Ovary (tissue), 9 donors: ENCODE measurements around the gene RUFY3. TPM values are rescaled to one million over a fixed set of nuclear protein-coding genes. Genes with fewer than 3 reads are reported as not detected.
A peak's percentile ranks its signal among the peaks of the same experiment; 100 is the strongest.
"Not testable (repeated sequence)": the region's sequence is repeated elsewhere in the genome, so short reads cannot be mapped to it uniquely, and the experiment has no call there.

Experiments
- DNase-seq, 5 donors: peaks; one replicate each; pipeline ENCODE4 v3.0.0-alpha.2; 2019 to 2020
- H3K27ac ChIP-seq, 2 donors: fragments of 200-600 bp; one replicate each; pipeline versions ENCODE4 v1.5.1 to v1.8.0; 2019 to 2022
- H3K27me3 ChIP-seq: fragments of 200-600 bp; one replicate; pipeline ENCODE4 v1.8.0; 2022
- H3K36me3 ChIP-seq: fragments of 200-600 bp; sonication (generic); one replicate; pipeline ENCODE4 v1.5.1; 2019
- H3K4me1 ChIP-seq: one replicate; pipeline ENCODE4 v1.8.1; 2013; ENCODE audit warnings: mild to moderate bottlenecking, moderate library complexity; ENCODE audit not compliant: insufficient read depth
- H3K4me3 ChIP-seq: fragments of 200-600 bp; sonication (generic); one replicate; pipeline ENCODE4 v1.5.1; 2017
- H3K9me3 ChIP-seq, 2 donors: fragments of 200-600 bp in 1 of 2; sonication (generic) in 1 of 2; one replicate each; pipeline versions ENCODE4 v1.5.1 to v1.8.1; 2013 to 2019; ENCODE audit warnings: mild to moderate bottlenecking in 1 of 2, moderate library complexity in 1 of 2
- EP300 ChIP-seq: sonication (generic); formaldehyde crosslinking; IDR thresholded peaks from one replicate; pipeline ENCODE4 v1.6.1; 2017; ENCODE audit warnings: antibody characterized with exemption
- POLR2A ChIP-seq: fragments of 450-650 bp; IDR thresholded peaks from one replicate; pipeline ENCODE4 v1.6.1; 2017; ENCODE audit warnings: antibody characterized with exemption, mild to moderate bottlenecking, moderate library complexity
- WGBS, 3 donors: extraction: QIAGEN DNeasy Blood & Tissue Kit in 1 of 3; methylation state at CpG; one replicate each; pipeline versions ENCODE4 v1.1.5 to v1.1.7; 2013 to 2017; 5-methylcytosine and 5-hydroxymethylcytosine counted together
- intact Hi-C, 4 donors: fragments of 100-400 bp; cut with DNase I; formaldehyde crosslinking; loops; one replicate each; pipeline versions ENCODE4 v1.11.0 to v1.15.1; 2022 to 2023
- polyA plus RNA-seq, 2 donors: library from polyadenylated mRNA; stranded (reverse); fragments of 200-250 nt in 1 of 2; fragments of 350-450 nt in 1 of 2; fragmentation: Illumina TruSeq in 1 of 2; extraction: RNeasy Lipid Tissue Mini Kit (QIAGEN cat#74804) in 1 of 2; gene quantifications; one replicate each; pipeline ENCODE4 v1.2.3, GENCODE V29; 2013 to 2014
- total RNA-seq, 7 donors: library from RNA; depleted of rRNA in 2 of 7; stranded (reverse); fragments of >200 nt in 2 of 7; fragmentation: NEBNext Ultra II Directional in 3 of 7; extraction: Animal tissue kit (Norgen Biotek cat#: 25700) in 3 of 7; gene quantifications; one replicate each; pipeline versions ENCODE4 v1.1.0 to v1.2.4, GENCODE V29; 2016 to 2023
- TF ChIP-seq, protein P1 (sequence below), 3 donors: fragments of 450-650 bp in 2 of 3; fragments of 200-600 bp in 1 of 3; IDR thresholded peaks; one replicate each; pipeline versions ENCODE4 v1.5.1 to v1.8.0; 2016 to 2022; ENCODE audit warnings: antibody characterized with exemption in 3 of 3, mild to moderate bottlenecking in 1 of 3
- donor health status: DM: no; HTN: no; CAD: no; lungs with moderate emphysema.
- donor health status: DM: no; HTN: no; CAD: no.
- donor health status: Bipolar disorder and iron deficiency.
- donor health status: DM: yes; HTN: yes; CAD: no.
- donor health status: DM: no; HTN: no; CAD: no.
- donor health status: DM: yes; HTN: yes; CAD: no.

Gene RUFY3
- total and polyA plus RNA-seq, 9 donors, result 35.2 to 84.0 (median 63.3) TPM

DNA sequence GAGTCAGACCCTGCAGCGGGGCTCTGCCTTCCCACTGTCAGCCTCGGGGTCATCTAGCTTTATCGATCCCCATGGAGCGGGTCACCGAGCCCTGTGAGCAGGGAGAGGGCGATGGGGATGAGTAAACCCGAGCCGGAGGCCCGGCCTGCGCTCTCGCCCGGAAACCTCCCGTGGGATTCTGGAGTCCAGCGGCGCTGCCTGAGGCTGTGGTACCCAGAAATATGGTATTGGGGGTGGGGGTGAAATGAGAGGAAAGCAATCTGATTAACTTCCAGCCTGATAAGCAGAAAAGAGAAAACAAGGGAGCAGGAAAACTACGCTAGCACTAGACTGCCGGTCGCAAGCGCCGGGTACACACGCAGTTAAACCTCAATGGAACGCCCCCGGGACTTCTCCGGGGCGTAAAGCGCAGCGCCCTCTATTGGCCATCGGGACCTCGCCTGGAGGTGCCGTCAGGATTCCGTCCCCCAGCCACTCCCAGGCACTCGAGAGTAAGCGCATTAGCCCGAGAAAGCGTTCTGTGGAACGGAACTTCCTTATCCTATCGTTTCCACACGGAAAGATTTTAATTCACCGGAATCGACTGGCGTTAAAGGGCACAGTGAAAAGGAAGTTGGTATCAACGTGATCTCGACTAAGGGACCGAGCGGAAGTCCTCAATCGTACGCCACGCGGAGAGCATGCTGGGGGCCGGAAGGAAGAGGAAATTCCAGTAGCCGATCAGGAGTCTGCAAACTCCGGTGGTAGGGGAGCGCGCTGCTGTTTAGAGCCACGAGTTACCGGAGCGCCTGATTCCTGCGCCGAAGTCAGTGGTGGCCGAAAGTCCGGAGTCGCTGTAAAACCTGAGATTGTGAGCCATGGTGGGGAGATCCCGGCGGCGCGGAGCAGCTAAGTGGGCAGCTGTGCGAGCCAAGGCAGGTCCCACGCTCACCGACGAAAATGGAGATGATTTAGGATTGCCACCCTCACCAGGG lies 33.7 kb upstream of the RUFY3 start, which contains the start of gene UTP3:
UTP3 (plus strand) TSS at position 712 of the 974 bp plus-strand sequence; CDS start at position 858, 146 bp downstream.
- peak; percentile 96 to 98 (median 97) for DNase-seq
- no peaks in the 10 kb centered on the region for H3K27me3 ChIP-seq
- no peaks in the 10 kb centered on the region for H3K9me3 ChIP-seq
- peak within 1 kb of the TSS; percentile 83 for H3K4me3 ChIP-seq
- 0 to 1% (median 0%) methylated on average over 70 of the region's 70 CpGs for WGBS, 3 donors
- peak within 1 kb of the TSS; percentile 74 to 90 for H3K27ac ChIP-seq
- TF ChIP-seq POLR2A (peak; percentile 74), EP300 (no peak)
- TF ChIP-seq, protein P1, sequence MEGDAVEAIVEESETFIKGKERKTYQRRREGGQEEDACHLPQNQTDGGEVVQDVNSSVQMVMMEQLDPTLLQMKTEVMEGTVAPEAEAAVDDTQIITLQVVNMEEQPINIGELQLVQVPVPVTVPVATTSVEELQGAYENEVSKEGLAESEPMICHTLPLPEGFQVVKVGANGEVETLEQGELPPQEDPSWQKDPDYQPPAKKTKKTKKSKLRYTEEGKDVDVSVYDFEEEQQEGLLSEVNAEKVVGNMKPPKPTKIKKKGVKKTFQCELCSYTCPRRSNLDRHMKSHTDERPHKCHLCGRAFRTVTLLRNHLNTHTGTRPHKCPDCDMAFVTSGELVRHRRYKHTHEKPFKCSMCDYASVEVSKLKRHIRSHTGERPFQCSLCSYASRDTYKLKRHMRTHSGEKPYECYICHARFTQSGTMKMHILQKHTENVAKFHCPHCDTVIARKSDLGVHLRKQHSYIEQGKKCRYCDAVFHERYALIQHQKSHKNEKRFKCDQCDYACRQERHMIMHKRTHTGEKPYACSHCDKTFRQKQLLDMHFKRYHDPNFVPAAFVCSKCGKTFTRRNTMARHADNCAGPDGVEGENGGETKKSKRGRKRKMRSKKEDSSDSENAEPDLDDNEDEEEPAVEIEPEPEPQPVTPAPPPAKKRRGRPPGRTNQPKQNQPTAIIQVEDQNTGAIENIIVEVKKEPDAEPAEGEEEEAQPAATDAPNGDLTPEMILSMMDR (IDR thresholded peaks at IDR 0.05), result peak; percentile 93 to 99 (median 94)
- intact Hi-C loops, result loop anchor here in 1 of 4 donors (5.0 kb wide), 2 partner anchors 149 to 219 kb away; partner anchors contain the start of gene GRSF1
- H3K36me3 ChIP-seq, result no peaks in the 10 kb centered on the region
- H3K4me1 ChIP-seq, result peaks cover 4% of the 10 kb centered on the region

DNA sequence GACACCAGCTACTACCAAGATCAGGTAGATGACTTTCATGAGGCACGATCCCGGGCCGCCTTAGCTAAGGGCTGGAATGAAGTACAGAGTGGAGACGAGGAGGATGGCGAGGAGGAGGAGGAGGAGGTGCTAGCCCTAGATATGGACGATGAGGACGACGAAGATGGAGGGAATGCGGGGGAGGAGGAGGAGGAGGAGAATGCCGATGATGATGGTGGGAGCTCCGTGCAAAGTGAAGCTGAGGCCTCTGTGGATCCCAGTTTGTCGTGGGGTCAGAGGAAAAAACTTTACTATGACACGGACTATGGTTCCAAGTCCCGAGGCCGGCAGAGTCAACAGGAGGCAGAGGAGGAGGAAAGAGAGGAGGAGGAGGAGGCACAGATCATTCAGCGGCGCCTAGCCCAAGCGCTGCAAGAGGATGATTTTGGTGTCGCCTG lies 33.0 kb upstream of the RUFY3 start:
- no peaks in the 10 kb centered on the region for H3K36me3 ChIP-seq
- H3K27ac ChIP-seq, result peak overlapping the region in 1 of 2 donors; percentile 90
- TF ChIP-seq POLR2A (no peak), EP300 (no peak)
- TF ChIP-seq, protein P1 (IDR thresholded peaks at IDR 0.05), result no peak
- H3K4me1 ChIP-seq, result peaks cover 4% of the 10 kb centered on the region
- no peaks in the 10 kb centered on the region for H3K27me3 ChIP-seq
- WGBS, 3 donors, result 0 to 1% (median 1%) methylated on average over 19 of the region's 19 CpGs
- no peaks in the 10 kb centered on the region for H3K9me3 ChIP-seq
- intact Hi-C loops, result loop anchor here in 1 of 4 donors (5.0 kb wide), 2 partner anchors 148 to 218 kb away; partner anchors contain the start of gene GRSF1
- DNase-seq, result no peak
- peak overlapping the region; percentile 83 for H3K4me3 ChIP-seq

DNA sequence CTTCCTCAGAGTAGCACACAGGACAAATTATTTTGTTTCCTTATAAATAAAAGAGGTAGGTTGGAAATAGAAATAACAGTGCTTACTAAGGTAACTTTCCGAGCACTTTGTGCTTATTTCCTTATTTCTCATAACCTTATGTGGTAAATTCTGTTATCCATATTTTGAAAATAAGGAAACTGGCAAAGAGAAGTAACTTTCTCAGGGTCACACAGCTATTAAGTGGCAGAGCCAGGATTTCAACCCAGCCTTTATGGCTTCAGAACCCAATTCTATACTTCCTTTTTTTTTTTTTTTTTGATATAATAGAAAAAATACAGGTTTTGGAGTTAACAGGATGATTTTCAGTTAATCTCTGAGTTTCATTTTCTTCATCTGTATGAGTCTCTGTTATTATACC lies 30.1 kb upstream of the RUFY3 start:
- no peak for TF ChIP-seq POLR2A
- TF ChIP-seq EP300, result no peak
- TF ChIP-seq, protein P1 (IDR thresholded peaks at IDR 0.05), result no peak
- H3K36me3 ChIP-seq, result no peaks in the 10 kb centered on the region
- intact Hi-C loops, result no loop called here
- H3K4me3 ChIP-seq, result no peak overlapping the region
- no peak overlapping the region for H3K27ac ChIP-seq
- H3K9me3 ChIP-seq, result no peaks in the 10 kb centered on the region
- no peaks in the 10 kb centered on the region for H3K27me3 ChIP-seq
- no peak for DNase-seq
- peaks cover 4% of the 10 kb centered on the region for H3K4me1 ChIP-seq
- WGBS, 3 donors, result 56 to 80% (median 60%) methylated on average over 1 of the region's 1 CpG

DNA sequence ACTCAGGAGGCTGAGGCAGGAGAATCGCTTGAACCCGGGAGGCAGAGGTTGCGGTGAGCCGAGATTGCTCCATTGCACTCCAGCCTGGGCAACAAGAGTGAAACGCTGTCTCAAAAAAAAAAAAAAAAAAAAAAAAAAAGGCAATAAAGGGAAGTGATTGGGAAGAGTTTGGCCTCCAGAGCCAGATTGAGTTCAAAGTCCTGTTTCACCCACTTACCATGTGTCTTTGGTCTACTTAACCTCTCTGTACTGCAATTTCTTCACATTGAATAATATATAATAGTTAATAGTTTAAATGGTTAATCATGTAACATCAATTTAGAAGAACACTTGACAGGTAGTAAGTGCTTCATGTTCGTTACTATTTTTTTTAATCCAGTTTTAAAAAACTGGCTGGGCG lies 27.1 kb upstream of the RUFY3 start:
- H3K4me3 ChIP-seq, H3K27ac ChIP-seq, H3K36me3 ChIP-seq, H3K9me3 ChIP-seq, H3K4me1 ChIP-seq, H3K27me3 ChIP-seq, DNase-seq, intact Hi-C loops: not testable (repeated sequence)
- WGBS, 3 donors, result 93 to 96% (median 94%) methylated on average over 7 of the region's 7 CpGs

DNA sequence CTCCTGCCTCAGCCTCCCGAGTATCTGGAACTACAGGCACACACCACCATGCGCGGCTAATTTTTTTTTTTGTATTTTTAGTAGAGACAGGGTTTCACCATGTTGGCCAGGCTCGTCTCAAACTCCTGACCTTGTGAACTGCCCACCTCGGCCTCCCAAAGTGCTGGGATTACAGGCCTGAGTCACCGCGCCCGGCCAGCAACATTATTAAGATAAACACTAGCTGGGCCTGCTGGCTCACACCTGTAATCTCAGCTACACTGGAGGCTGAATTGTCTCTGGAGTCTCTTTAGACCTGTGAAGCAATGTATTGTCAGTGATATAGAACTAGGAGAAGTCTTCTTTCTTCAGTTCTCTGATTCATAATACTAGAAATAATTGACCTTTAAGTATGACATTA lies 23.3 kb upstream of the RUFY3 start:
- DNase-seq, intact Hi-C loops: not testable (repeated sequence)

More for the DNA sequence above, 23.3 kb upstream of the RUFY3 start:
- H3K27me3 ChIP-seq, H3K4me1 ChIP-seq, H3K36me3 ChIP-seq, H3K9me3 ChIP-seq, H3K27ac ChIP-seq, H3K4me3 ChIP-seq: not testable (repeated sequence)
- WGBS, 3 donors, result 76 to 86% (median 77%) methylated on average over 8 of the region's 8 CpGs
